Sigmoid colon (tissue), 7 donors: ENCODE results near the gene AQP10. TPM values are rescaled to one million over a fixed set of nuclear protein-coding genes. Genes with fewer than 3 reads are reported as not detected.
"Not testable (repeated sequence)": the region's sequence is repeated elsewhere in the genome, so short reads cannot be mapped to it uniquely, and the experiment has no call there.

Experiments
- DNase-seq: peaks from one replicate; pipeline ENCODE4 v3.0.0-alpha.2; 2019
- H3K27ac ChIP-seq, 4 donors: fragments of 200-600 bp; sonication (generic); one replicate each; pipeline ENCODE4 v1.5.1; 2016 to 2019; ENCODE audit warnings: mild to moderate bottlenecking in 1 of 4
- H3K27me3 ChIP-seq, 3 donors: fragments of 200-600 bp; sonication (generic); one replicate each; pipeline ENCODE4 v1.5.1; 2019; ENCODE audit warnings: mild to moderate bottlenecking in 1 of 3
- H3K36me3 ChIP-seq, 4 donors: fragments of 200-600 bp; sonication (generic); one replicate each; pipeline ENCODE4 v1.5.1; 2016 to 2019
- H3K4me1 ChIP-seq, 4 donors: fragments of 200-600 bp; sonication (generic); one replicate each; pipeline ENCODE4 v1.5.1; 2017 to 2019
- H3K4me3 ChIP-seq, 4 donors: fragments of 200-600 bp; sonication (generic); one replicate each; pipeline ENCODE4 v1.5.1; 2017 to 2019; ENCODE audit warnings: mild to moderate bottlenecking in 2 of 4, moderate library complexity in 1 of 4
- H3K9me3 ChIP-seq, 4 donors: fragments of 200-600 bp in 3 of 4; sonication (generic) in 3 of 4; one replicate each; pipeline versions ENCODE4 v1.5.1 to v1.6.1; 2013 to 2019
- EP300 ChIP-seq, 4 donors: sonication (generic); formaldehyde crosslinking; IDR thresholded peaks; one replicate each; pipeline ENCODE4 v1.6.1; 2017; ENCODE audit warnings: antibody characterized with exemption in 4 of 4
- POLR2A ChIP-seq, 2 donors: fragments of 450-650 bp; IDR thresholded peaks; one replicate each; pipeline ENCODE4 v1.6.1; 2016; ENCODE audit warnings: antibody characterized with exemption in 2 of 2, mild to moderate bottlenecking in 2 of 2, moderate library complexity in 2 of 2
- POLR2AphosphoS5 ChIP-seq, 4 donors: sonication (generic); formaldehyde crosslinking; IDR thresholded peaks; one replicate each; pipeline ENCODE4 v1.6.1; 2017; ENCODE audit warnings: antibody characterized with exemption in 4 of 4
- WGBS, 2 donors: extraction: QIAGEN DNeasy Blood & Tissue Kit; methylation state at CpG; one replicate each; pipeline ENCODE4 v1.1.7; 2013; 5-methylcytosine and 5-hydroxymethylcytosine counted together
- intact Hi-C: fragments of 100-400 bp; cut with DNase I; formaldehyde crosslinking; loops from one replicate; pipeline ENCODE4 v1.15.1; 2023
- polyA plus RNA-seq, 3 donors: library from polyadenylated mRNA; stranded (reverse); fragments of 200-250 nt; gene quantifications; one replicate each; pipeline ENCODE4 v1.2.3, GENCODE V29; 2013
- small RNA-seq, 3 donors: library from RNA; depleted of rRNA; stranded (forward); fragments of <200 nt; gene quantifications; one replicate each; pipeline ENCODE3, GENCODE V24; 2016
- total RNA-seq, 4 donors: library from RNA; depleted of rRNA; stranded (reverse); fragments of >200 nt; gene quantifications; one replicate each; pipeline ENCODE4 v1.1.0, GENCODE V29; 2016
- TF ChIP-seq, protein P1 (sequence below), 4 experiments: fragments of 450-650 bp in 3 of 4; fragments of 200-600 bp in 1 of 4; IDR thresholded peaks; one replicate each; pipeline ENCODE4 v1.5.1; 2016 to 2019; ENCODE audit warnings: antibody characterized with exemption in 4 of 4, mild to moderate bottlenecking in 3 of 4, moderate library complexity in 2 of 4
- donor health status: healthy with polysubstance abuse.
- donor health status: Bipolar disorder and iron deficiency.
- donor health status: healthy.

The AQP10 gene
- total and polyA plus RNA-seq, 7 donors, result not detected

DNA sequence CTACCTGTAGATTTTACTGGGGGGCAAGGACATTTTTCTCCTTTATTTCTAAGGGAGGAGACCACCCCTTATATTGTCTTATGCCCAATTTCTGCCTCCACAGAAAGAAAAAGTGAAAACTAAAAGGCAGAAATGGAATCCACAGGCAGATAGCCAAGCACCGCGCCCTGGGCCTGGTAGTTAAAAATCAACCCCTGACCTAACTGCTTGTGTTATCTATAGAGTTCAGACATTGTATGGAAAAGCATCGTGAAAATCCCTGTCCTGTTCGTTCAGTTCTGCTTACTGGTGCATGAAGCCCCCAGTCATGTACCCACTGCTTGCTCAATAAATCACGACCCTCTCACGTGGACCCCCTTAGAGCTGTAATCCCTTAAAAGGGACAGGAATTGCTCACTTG lies 50.5 kb downstream of the AQP10 start:
- WGBS, 2 donors, result 25 to 72% methylated on average over 6 of the region's 6 CpGs
- no peaks in the 10 kb centered on the region for H3K36me3 ChIP-seq
- H3K27me3 ChIP-seq, result no peaks in the 10 kb centered on the region
- DNase-seq, result no peak
- intact Hi-C loops, result no loop called here
- H3K4me3 ChIP-seq, result no peak overlapping the region
- no peaks in the 10 kb centered on the region for H3K4me1 ChIP-seq
- H3K27ac ChIP-seq, result no peak overlapping the region
- H3K9me3 ChIP-seq, result no peaks in the 10 kb centered on the region
- TF ChIP-seq EP300 (IDR thresholded peaks at IDR 0.05) (no peak), POLR2AphosphoS5 (IDR thresholded peaks at IDR 0.05) (no peak), POLR2A (IDR thresholded peaks at IDR 0.05) (no peak)
- TF ChIP-seq, protein P1, sequence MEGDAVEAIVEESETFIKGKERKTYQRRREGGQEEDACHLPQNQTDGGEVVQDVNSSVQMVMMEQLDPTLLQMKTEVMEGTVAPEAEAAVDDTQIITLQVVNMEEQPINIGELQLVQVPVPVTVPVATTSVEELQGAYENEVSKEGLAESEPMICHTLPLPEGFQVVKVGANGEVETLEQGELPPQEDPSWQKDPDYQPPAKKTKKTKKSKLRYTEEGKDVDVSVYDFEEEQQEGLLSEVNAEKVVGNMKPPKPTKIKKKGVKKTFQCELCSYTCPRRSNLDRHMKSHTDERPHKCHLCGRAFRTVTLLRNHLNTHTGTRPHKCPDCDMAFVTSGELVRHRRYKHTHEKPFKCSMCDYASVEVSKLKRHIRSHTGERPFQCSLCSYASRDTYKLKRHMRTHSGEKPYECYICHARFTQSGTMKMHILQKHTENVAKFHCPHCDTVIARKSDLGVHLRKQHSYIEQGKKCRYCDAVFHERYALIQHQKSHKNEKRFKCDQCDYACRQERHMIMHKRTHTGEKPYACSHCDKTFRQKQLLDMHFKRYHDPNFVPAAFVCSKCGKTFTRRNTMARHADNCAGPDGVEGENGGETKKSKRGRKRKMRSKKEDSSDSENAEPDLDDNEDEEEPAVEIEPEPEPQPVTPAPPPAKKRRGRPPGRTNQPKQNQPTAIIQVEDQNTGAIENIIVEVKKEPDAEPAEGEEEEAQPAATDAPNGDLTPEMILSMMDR (IDR thresholded peaks at IDR 0.05), result no peak

DNA sequence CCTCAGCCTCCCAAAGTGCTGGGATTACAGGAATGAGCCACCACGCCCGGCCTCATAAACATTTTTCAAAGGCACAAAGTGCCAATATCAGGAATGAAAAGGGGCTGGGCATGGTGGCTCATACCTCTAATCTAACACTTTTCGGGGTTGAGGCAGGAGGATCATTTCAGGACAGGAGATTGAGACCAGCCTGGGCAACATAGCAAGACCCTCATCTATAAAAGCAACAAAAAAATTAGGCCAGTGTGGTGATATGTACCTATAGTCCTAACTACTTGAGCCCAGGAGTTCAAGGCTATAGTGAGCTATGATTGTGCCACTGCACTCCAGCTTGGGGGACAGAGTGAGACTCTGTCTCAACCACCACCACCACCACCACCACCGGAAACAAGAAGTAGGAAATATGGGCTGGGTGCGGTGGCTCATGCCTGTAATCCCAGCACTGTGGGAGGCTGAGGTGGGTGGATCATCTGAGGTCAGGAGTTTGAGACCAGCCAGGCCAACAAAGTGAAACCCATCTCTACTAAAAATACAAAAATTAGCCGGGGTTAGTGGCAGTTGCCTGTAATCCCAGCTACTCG lies 53.0 kb downstream of the AQP10 start:
- WGBS, 2 donors, result 78 to 82% methylated on average over 7 of the region's 7 CpGs
- not testable (repeated sequence) for H3K9me3 ChIP-seq, H3K36me3 ChIP-seq

More for the DNA sequence above, 53.0 kb downstream of the AQP10 start:
- H3K4me1 ChIP-seq, H3K4me3 ChIP-seq, H3K27me3 ChIP-seq, H3K27ac ChIP-seq, intact Hi-C loops, DNase-seq: not testable (repeated sequence)

Small RNA genes lying within 50 kb of the gene (small RNA-seq; reads per million reads assigned to genes)
- gene RF00273 (0 to 0.06 (median 0) reads per million in 3 donors), gene RNU6-121P (0 reads per million in 3 donors), gene RNU6-239P (0 reads per million in 3 donors), gene RNU7-57P (0 reads per million in 3 donors)

Other genes starting within 250 kb of the AQP10 start
- under 1 TPM in 2 of 4 donors, not detected in 2; under 0.01 TPM for gene NUP210L, start 166.0 kb upstream of the AQP10 start, total RNA-seq
- gene NUP210L, start 166.0 kb upstream of the AQP10 start, polyA plus RNA-seq, result under 1 TPM in 1 of 3 donors, not detected in 2; 0.01 TPM
- gene TPM3, start 129.0 kb upstream of the AQP10 start, total RNA-seq, result 100 to 1,000 TPM in 2 of 4 donors, 10 to 100 TPM in 2; 68.1 to 175 (median 96.6) TPM
- 100 to 1,000 TPM; 338 to 456 (median 402) TPM for gene TPM3, start 129.0 kb upstream of the AQP10 start, polyA plus RNA-seq
- not detected for gene CFAP141, start 114.8 kb upstream of the AQP10 start, total RNA-seq
- gene CFAP141, start 114.8 kb upstream of the AQP10 start, polyA plus RNA-seq, result not detected
- 10 to 100 TPM; 36.4 to 58.2 (median 53.5) TPM for gene UBAP2L, start 100.1 kb upstream of the AQP10 start, total RNA-seq
- gene UBAP2L, start 100.1 kb upstream of the AQP10 start, polyA plus RNA-seq, result 10 to 100 TPM; 23.4 to 80.8 (median 27.6) TPM
- gene HAX1, start 48.5 kb upstream of the AQP10 start, total RNA-seq, result 100 to 1,000 TPM; 105 to 171 (median 120) TPM
- gene HAX1, start 48.5 kb upstream of the AQP10 start, polyA plus RNA-seq, result 10 to 100 TPM; 76.3 to 95.6 (median 80.2) TPM
- gene ATP8B2, start 4.4 kb downstream of the AQP10 start, total RNA-seq, result 10 to 100 TPM; 53.1 to 64.3 (median 56.6) TPM
- 10 to 100 TPM in 1 of 3 donors, 1 to 10 TPM in 1, under 1 TPM in 1; 0.92 to 17.7 (median 7.2) TPM for gene ATP8B2, start 4.4 kb downstream of the AQP10 start, polyA plus RNA-seq
- gene IL6R, start 84.2 kb downstream of the AQP10 start, total RNA-seq, result 10 to 100 TPM; 22.9 to 40.2 (median 36.6) TPM
- 10 to 100 TPM in 1 of 3 donors, 1 to 10 TPM in 2; 3.0 to 18.4 (median 7.6) TPM for gene IL6R, start 84.2 kb downstream of the AQP10 start, polyA plus RNA-seq
- 1 to 10 TPM in 3 of 4 donors, under 1 TPM in 1; 0.68 to 3.9 (median 1.8) TPM for gene TDRD10, start 181.1 kb downstream of the AQP10 start, total RNA-seq
- 1 to 10 TPM in 2 of 3 donors, under 1 TPM in 1; 0.46 to 2.0 (median 1.8) TPM for gene TDRD10, start 181.1 kb downstream of the AQP10 start, polyA plus RNA-seq
- gene SHE, start 181.3 kb downstream of the AQP10 start, total RNA-seq, result 10 to 100 TPM in 1 of 4 donors, 1 to 10 TPM in 3; 5.2 to 10.2 (median 7.8) TPM
- 1 to 10 TPM; 1.6 to 5.7 (median 3.0) TPM for gene SHE, start 181.3 kb downstream of the AQP10 start, polyA plus RNA-seq
- 10 to 100 TPM; 15.1 to 18.9 (median 16.3) TPM for gene UBE2Q1, start 237.6 kb downstream of the AQP10 start, total RNA-seq
- 10 to 100 TPM; 36.6 to 40.7 (median 37.7) TPM for gene UBE2Q1, start 237.6 kb downstream of the AQP10 start, polyA plus RNA-seq
- gene CHRNB2, start 246.7 kb downstream of the AQP10 start, total RNA-seq, result 1 to 10 TPM in 2 of 4 donors, under 1 TPM in 2; under 0.01 to 1.7 (median 1.0) TPM
- gene CHRNB2, start 246.7 kb downstream of the AQP10 start, polyA plus RNA-seq, result under 1 TPM in 1 of 3 donors, not detected in 2; 0.31 TPM